ENCODE results near the gene SLC38A3.

Gene SLC38A3

DNA sequence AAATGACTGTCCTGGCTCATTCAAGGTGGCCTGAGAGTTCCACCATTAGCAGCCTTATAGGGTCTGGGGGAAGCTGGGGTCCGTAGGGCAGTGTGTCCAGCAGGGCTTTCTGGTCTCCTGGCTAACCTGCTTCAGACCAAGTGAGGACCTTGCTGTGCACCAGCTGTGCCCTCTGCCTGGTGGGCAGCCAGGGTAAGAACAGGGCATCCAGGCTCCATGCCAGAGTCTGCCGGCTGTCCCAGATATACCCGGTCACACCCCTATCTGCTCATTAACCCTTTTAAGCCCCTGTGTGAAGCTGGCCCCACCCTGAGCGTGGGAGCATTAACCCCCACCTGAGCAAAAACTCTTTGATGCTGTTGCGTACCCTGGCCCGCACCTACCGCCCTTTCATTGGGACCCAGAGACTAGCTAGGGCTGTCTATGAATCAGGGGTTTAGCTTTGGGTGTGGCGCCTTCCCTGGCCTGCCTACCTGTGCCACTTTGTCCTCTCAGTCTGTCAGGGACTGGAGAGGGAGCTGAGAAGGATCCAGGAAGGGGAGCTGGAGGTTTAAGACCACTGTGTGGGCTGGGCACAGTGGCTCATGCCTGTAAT, 32.3 kb upstream of the SLC38A3 start:
- peaks cover 0 to 45% of the 10 kb centered on the region in 2 experiments for H3K36me3 ChIP-seq (ENCODE audit: control insufficient read depth in 1 of 2, insufficient read depth in 2 of 2, low read depth in 1 of 2, low read length in 2 of 2)
- no peak for DNase-seq
- no peak overlapping the region for H4K8ac ChIP-seq (ENCODE audit: low read length)
- H2BK15ac ChIP-seq (ENCODE audit: low read depth, poor library complexity, severe bottlenecking) = no peak overlapping the region
- no peak overlapping the region for H2BK5ac ChIP-seq (ENCODE audit: low read depth, low read length, poor library complexity, severe bottlenecking)
- H3K23ac ChIP-seq (ENCODE audit: low read length in 2 of 2) = no peak overlapping the region
- 90% methylated on average over 8 of the region's 8 CpGs for WGBS
- H3K18ac ChIP-seq (ENCODE audit: low read depth in 1 of 2, low read length in 2 of 2) = no peak overlapping the region
- H3K14ac ChIP-seq (ENCODE audit: low read length in 2 of 2) = no peak overlapping the region
- H4K91ac ChIP-seq (ENCODE audit: low read length) = no peak overlapping the region
- no peak overlapping the region for H3K4ac ChIP-seq (ENCODE audit: low read depth in 1 of 2, low read length in 2 of 2)
- H3K4me3 ChIP-seq (ENCODE audit: insufficient read depth in 1 of 2, low read depth in 1 of 2, low read length in 2 of 2) = no peak overlapping the region
- no peak overlapping the region for H3K27ac ChIP-seq (ENCODE audit: low read length, poor library complexity, severe bottlenecking)
- H2BK120ac ChIP-seq (ENCODE audit: low read depth, low read length) = no peak overlapping the region
- no peaks in the 10 kb centered on the region for H3K79me1 ChIP-seq (replicated peaks; ENCODE audit: low read length, poor library complexity, severe bottlenecking)
- H3K4me1 ChIP-seq (ENCODE audit: control insufficient read depth, insufficient read depth, low read depth, low read length) = peaks cover 47% of the 10 kb centered on the region
- no peaks in the 10 kb centered on the region for H3K9me3 ChIP-seq (ENCODE audit: control insufficient read depth, low read length)
- no peak overlapping the region for H2AFZ ChIP-seq (ENCODE audit: low read depth, low read length)
- no peak overlapping the region for H3K4me2 ChIP-seq (ENCODE audit: low read length, poor library complexity, severe bottlenecking)
- peaks cover 0 to 20% of the 10 kb centered on the region in 2 experiments for H3K27me3 ChIP-seq (ENCODE audit: control insufficient read depth in 1 of 2, insufficient read depth in 1 of 2, low read length in 2 of 2)
- H2BK12ac ChIP-seq (ENCODE audit: low read length in 2 of 2) = no peak overlapping the region
- no peak overlapping the region for H3K9ac ChIP-seq (ENCODE audit: low read length)
- H2AK5ac ChIP-seq (ENCODE audit: low read length, severe bottlenecking) = no peak overlapping the region

GRCh38 chr3:50173685-50174516, 31.2 kb upstream of the SLC38A3 start:
- Histone ChIP-seq H3K9me3 (ENCODE audit: control insufficient read depth, low read length) (no peaks in the 10 kb centered on the region), H3K4me1 (ENCODE audit: control insufficient read depth, insufficient read depth, low read depth, low read length) (peaks cover 37% of the 10 kb centered on the region), H4K91ac (ENCODE audit: low read length) (peak overlapping the region; percentile 34), H2BK120ac (ENCODE audit: low read depth, low read length) (no peak overlapping the region), H3K36me3 (ENCODE audit: control insufficient read depth in 1 of 2, insufficient read depth in 2 of 2, low read depth in 1 of 2, low read length in 2 of 2) (peaks cover 0 to 45% of the 10 kb centered on the region in 2 experiments), H2AK5ac (ENCODE audit: low read length, severe bottlenecking) (no peak overlapping the region), H3K18ac (ENCODE audit: low read depth in 1 of 2, low read length in 2 of 2) (no peak overlapping the region), H3K4ac (ENCODE audit: low read depth in 1 of 2, low read length in 2 of 2) (peak overlapping the region in 1 of 2 experiments; percentile 46), H3K4me2 (ENCODE audit: low read length, poor library complexity, severe bottlenecking) (no peak overlapping the region), H3K4me3 (ENCODE audit: insufficient read depth in 1 of 2, low read depth in 1 of 2, low read length in 2 of 2) (no peak overlapping the region), H2BK12ac (ENCODE audit: low read length in 2 of 2) (no peak overlapping the region), H3K23ac (ENCODE audit: low read length in 2 of 2) (no peak overlapping the region), H2AFZ (ENCODE audit: low read depth, low read length) (no peak overlapping the region), H4K8ac (ENCODE audit: low read length) (no peak overlapping the region), H3K27me3 (ENCODE audit: control insufficient read depth in 1 of 2, insufficient read depth in 1 of 2, low read length in 2 of 2) (peaks cover 0 to 20% of the 10 kb centered on the region in 2 experiments), H2BK15ac (ENCODE audit: low read depth, poor library complexity, severe bottlenecking) (no peak overlapping the region), H3K9ac (ENCODE audit: low read length) (no peak overlapping the region), H2BK5ac (ENCODE audit: low read depth, low read length, poor library complexity, severe bottlenecking) (no peak overlapping the region), H3K14ac (ENCODE audit: low read length in 2 of 2) (no peak overlapping the region), H3K27ac (ENCODE audit: low read length, poor library complexity, severe bottlenecking) (no peak overlapping the region), H3K79me1 (replicated peaks; ENCODE audit: low read length, poor library complexity, severe bottlenecking) (no peaks in the 10 kb centered on the region)
- 91% methylated on average over 29 of the region's 29 CpGs for WGBS
- no peak for DNase-seq

- no peak overlapping the region for H4K8ac ChIP-seq (ENCODE audit: low read length)
- H3K14ac ChIP-seq (ENCODE audit: low read length in 2 of 2) = no peak overlapping the region
- no peak overlapping the region for H4K91ac ChIP-seq (ENCODE audit: low read length)
- no peak overlapping the region for H2BK15ac ChIP-seq (ENCODE audit: low read depth, poor library complexity, severe bottlenecking)
- H3K4ac ChIP-seq (ENCODE audit: low read depth in 1 of 2, low read length in 2 of 2) = no peak overlapping the region
- no peak overlapping the region for H3K9ac ChIP-seq (ENCODE audit: low read length)
- H3K27ac ChIP-seq (ENCODE audit: low read length, poor library complexity, severe bottlenecking) = no peak overlapping the region
- H2BK12ac ChIP-seq (ENCODE audit: low read length in 2 of 2) = no peak overlapping the region
- peaks cover 33% of the 10 kb centered on the region for H3K4me1 ChIP-seq (ENCODE audit: control insufficient read depth, insufficient read depth, low read depth, low read length)
- no peak overlapping the region for H3K18ac ChIP-seq (ENCODE audit: low read depth in 1 of 2, low read length in 2 of 2)
- H3K9me3 ChIP-seq (ENCODE audit: control insufficient read depth, low read length) = no peaks in the 10 kb centered on the region
- H3K23ac ChIP-seq (ENCODE audit: low read length in 2 of 2) = no peak overlapping the region
- H3K4me3 ChIP-seq (ENCODE audit: insufficient read depth in 1 of 2, low read depth in 1 of 2, low read length in 2 of 2) = no peak overlapping the region
- no peak overlapping the region for H2BK5ac ChIP-seq (ENCODE audit: low read depth, low read length, poor library complexity, severe bottlenecking)
- peaks cover 0 to 45% of the 10 kb centered on the region in 2 experiments for H3K36me3 ChIP-seq (ENCODE audit: control insufficient read depth in 1 of 2, insufficient read depth in 2 of 2, low read depth in 1 of 2, low read length in 2 of 2)
- H2AK5ac ChIP-seq (ENCODE audit: low read length, severe bottlenecking) = no peak overlapping the region
- no peak overlapping the region for H2AFZ ChIP-seq (ENCODE audit: low read depth, low read length)
- no peaks in the 10 kb centered on the region for H3K79me1 ChIP-seq (replicated peaks; ENCODE audit: low read length, poor library complexity, severe bottlenecking)
- WGBS = 94% methylated on average over 7 of the region's 7 CpGs
- no peak overlapping the region for H2BK120ac ChIP-seq (ENCODE audit: low read depth, low read length)
- peaks cover 0 to 20% of the 10 kb centered on the region in 2 experiments for H3K27me3 ChIP-seq (ENCODE audit: control insufficient read depth in 1 of 2, insufficient read depth in 1 of 2, low read length in 2 of 2)
- DNase-seq = no peak
- no peak overlapping the region for H3K4me2 ChIP-seq (ENCODE audit: low read length, poor library complexity, severe bottlenecking)
Observed at GRCh38 chr3:50174517-50174895, 30.6 kb upstream of the SLC38A3 start.

DNA sequence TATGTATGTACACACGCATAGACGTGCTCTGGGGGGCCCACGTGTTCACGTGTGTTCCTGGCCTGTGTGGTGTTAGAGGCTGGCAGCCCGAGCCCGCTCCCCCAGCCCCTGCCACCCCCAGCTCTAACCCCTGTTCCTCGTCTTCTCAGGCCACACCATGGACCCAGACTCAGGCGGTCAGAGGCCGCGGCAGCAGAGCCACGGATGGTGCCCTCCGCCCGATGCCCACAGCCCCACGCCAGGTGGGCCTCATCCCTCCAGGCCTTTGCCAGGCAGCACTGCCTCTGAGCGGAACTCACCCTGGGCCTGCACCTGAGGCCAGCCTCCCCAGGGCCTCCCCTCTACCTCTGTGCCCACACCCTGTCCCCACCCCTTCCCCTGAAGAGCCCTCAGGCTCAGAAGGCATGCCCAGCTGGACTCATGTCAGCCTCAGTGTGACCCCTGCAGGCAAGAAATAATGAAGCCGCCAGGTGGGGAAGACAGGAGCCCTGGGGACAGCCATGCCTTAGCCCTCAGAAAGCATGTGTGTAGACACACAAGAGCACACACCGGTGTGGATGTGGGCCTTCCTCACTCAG, 30.0 kb upstream of the SLC38A3 start:
- Histone ChIP-seq H2AFZ (ENCODE audit: low read depth, low read length) (no peak overlapping the region), H3K9ac (ENCODE audit: low read length) (no peak overlapping the region), H3K4me1 (ENCODE audit: control insufficient read depth, insufficient read depth, low read depth, low read length) (peaks cover 29% of the 10 kb centered on the region), H2BK5ac (ENCODE audit: low read depth, low read length, poor library complexity, severe bottlenecking) (no peak overlapping the region), H2BK120ac (ENCODE audit: low read depth, low read length) (no peak overlapping the region), H3K4ac (ENCODE audit: low read depth in 1 of 2, low read length in 2 of 2) (no peak overlapping the region), H2AK5ac (ENCODE audit: low read length, severe bottlenecking) (no peak overlapping the region), H3K4me3 (ENCODE audit: insufficient read depth in 1 of 2, low read depth in 1 of 2, low read length in 2 of 2) (no peak overlapping the region), H3K23ac (ENCODE audit: low read length in 2 of 2) (no peak overlapping the region), H3K14ac (ENCODE audit: low read length in 2 of 2) (no peak overlapping the region), H3K27me3 (ENCODE audit: control insufficient read depth in 1 of 2, insufficient read depth in 1 of 2, low read length in 2 of 2) (peaks cover 0 to 16% of the 10 kb centered on the region in 2 experiments), H2BK15ac (ENCODE audit: low read depth, poor library complexity, severe bottlenecking) (no peak overlapping the region), H3K4me2 (ENCODE audit: low read length, poor library complexity, severe bottlenecking) (no peak overlapping the region), H2BK12ac (ENCODE audit: low read length in 2 of 2) (no peak overlapping the region), H4K91ac (ENCODE audit: low read length) (no peak overlapping the region), H4K8ac (ENCODE audit: low read length) (no peak overlapping the region), H3K79me1 (replicated peaks; ENCODE audit: low read length, poor library complexity, severe bottlenecking) (no peaks in the 10 kb centered on the region), H3K27ac (ENCODE audit: low read length, poor library complexity, severe bottlenecking) (no peak overlapping the region), H3K36me3 (ENCODE audit: control insufficient read depth in 1 of 2, insufficient read depth in 2 of 2, low read depth in 1 of 2, low read length in 2 of 2) (peaks cover 0 to 45% of the 10 kb centered on the region in 2 experiments), H3K18ac (ENCODE audit: low read depth in 1 of 2, low read length in 2 of 2) (no peak overlapping the region), H3K9me3 (ENCODE audit: control insufficient read depth, low read length) (no peaks in the 10 kb centered on the region)
- 96% methylated on average over 17 of the region's 17 CpGs for WGBS
- DNase-seq = no peak

All from mesenchymal stem cell (in vitro differentiated cells and primary cell).